ENCODE results near the gene ORC3. TPM values are rescaled to one million over a fixed set of nuclear protein-coding genes. Genes with fewer than 3 reads are reported as not detected.

The ORC3 gene
- total RNA-seq, 1 experiment from 2014 or later: 46.5 TPM

DNA sequence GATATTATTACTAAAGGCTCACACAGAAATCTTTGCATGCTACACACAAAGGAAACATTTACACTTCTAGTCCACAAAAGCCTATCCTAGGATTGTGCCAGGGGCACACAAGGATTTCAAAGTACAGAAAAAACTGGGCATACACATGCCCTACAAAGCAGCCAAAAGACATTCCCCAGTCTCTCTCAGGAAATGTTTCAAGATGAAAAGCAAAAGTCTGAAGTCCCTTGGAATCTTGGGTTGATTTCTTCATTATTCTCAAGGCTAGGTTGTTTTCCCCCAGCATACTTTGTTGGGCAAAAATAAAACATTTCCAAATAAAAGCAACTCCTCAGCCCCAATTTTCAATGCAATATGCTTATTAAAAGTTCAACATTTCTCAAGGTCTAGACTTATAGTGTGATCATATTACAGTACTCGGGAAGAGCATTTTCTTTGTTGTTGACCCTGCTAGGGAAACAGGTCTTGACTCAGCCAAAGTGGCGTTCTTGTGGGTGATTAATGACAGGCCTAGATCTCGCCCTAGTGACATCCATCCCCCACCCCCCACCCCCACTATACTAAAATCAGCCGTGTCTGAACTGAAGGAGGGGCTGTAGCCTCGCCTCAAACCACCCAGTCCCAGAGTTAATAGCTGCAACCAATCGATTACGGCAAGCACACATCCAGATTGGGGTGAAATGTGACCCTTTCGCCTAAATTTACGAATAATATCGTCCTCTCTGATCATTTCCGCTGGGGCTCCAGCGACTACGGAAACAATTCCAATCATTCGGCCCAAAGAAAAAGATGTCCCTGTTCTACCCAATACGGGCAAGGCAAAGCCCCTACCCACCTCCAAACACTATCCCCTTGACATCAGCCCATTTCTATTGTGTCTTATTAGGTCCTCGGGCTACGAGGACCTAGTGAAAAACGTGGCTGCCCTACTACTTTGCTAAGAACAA, 110.7 kb downstream of the ORC3 start:
- peaks cover 20% of the 10 kb centered on the region for H3K4me1 ChIP-seq (ENCODE audit: insufficient read depth, low read length, poor library complexity, severe bottlenecking)
- no peaks in the 10 kb centered on the region for H3K36me3 ChIP-seq (ENCODE audit: insufficient read depth, low read length, poor library complexity, severe bottlenecking)
- peak overlapping the region; percentile 94 for H3K4me3 ChIP-seq (ENCODE audit: low read depth, low read length, poor library complexity, severe bottlenecking)
- BruUV-seq (replicated peaks): TSS peak; percentile 48
- no peaks in the 10 kb centered on the region for H3K27me3 ChIP-seq (replicated peaks; ENCODE audit: insufficient read depth, low read depth, low read length, poor library complexity)
- H3K27ac ChIP-seq (ENCODE audit: low read depth, low read length, poor library complexity, severe bottlenecking): peak overlapping the region; percentile 96
- H3K9me3 ChIP-seq (ENCODE audit: low read depth, low read length, poor library complexity, severe bottlenecking): no peaks in the 10 kb centered on the region
- POLR2A ChIA-PET (ENCODE audit: low non-redundant PET): interaction anchor here (0.7 kb wide), 1 partner anchor 1075 kb away, joined by 4 read pairs; no protein-coding TSS in a partner anchor
- DNase-seq (ENCODE audit: low spot score): peak; percentile 62
- intact Hi-C loops (cut with micrococcal nuclease; ENCODE audit: unreplicated experiment): loop anchor here (5.0 to 10.0 kb wide), 2 partner anchors 108 to 226 kb away; partner anchors contain the start of genes ORC3 and SLC35A1
- CTCF ChIA-PET: interaction anchor here (0.6 kb wide), 1 partner anchor 145 kb away, joined by 3 read pairs; no protein-coding TSS in a partner anchor
- TF ChIP-seq, protein P1, sequence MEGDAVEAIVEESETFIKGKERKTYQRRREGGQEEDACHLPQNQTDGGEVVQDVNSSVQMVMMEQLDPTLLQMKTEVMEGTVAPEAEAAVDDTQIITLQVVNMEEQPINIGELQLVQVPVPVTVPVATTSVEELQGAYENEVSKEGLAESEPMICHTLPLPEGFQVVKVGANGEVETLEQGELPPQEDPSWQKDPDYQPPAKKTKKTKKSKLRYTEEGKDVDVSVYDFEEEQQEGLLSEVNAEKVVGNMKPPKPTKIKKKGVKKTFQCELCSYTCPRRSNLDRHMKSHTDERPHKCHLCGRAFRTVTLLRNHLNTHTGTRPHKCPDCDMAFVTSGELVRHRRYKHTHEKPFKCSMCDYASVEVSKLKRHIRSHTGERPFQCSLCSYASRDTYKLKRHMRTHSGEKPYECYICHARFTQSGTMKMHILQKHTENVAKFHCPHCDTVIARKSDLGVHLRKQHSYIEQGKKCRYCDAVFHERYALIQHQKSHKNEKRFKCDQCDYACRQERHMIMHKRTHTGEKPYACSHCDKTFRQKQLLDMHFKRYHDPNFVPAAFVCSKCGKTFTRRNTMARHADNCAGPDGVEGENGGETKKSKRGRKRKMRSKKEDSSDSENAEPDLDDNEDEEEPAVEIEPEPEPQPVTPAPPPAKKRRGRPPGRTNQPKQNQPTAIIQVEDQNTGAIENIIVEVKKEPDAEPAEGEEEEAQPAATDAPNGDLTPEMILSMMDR (conservative IDR thresholded peaks at IDR 0.05; ENCODE audit: low read depth, low read length): no peak
- TF ChIP-seq EZH2 (IDR thresholded peaks at IDR 0.05; ENCODE audit: borderline replicate concordance, low read depth, low read length, poor library complexity, severe bottlenecking): no peak

DNA sequence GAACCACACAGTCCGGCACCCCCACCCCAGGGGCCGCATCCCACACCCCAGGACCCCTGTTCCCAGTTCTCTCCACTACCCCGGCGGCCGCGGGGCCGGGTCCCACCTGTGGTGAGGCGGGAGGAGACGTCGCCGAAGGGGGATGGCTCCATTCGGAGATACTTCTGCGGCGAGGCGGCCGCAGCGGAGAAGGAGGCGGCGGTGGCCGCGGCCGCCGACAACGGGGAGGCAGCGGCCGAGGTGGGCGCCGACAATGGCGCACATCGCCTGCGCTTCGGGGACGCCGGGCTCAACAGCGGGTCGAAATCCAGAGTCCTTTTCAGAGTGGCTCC, 111.4 kb downstream of the ORC3 start:
- intact Hi-C loops (cut with micrococcal nuclease; ENCODE audit: unreplicated experiment): loop anchor here (5.0 to 10.0 kb wide), 2 partner anchors 109 to 227 kb away; partner anchors contain the start of genes ORC3 and SLC35A1
- ChIA-PET POLR2A (ENCODE audit: low non-redundant PET) (no interaction called here), CTCF (interaction anchor here (0.6 kb wide), 1 partner anchor 144 kb away, joined by 3 read pairs; no protein-coding TSS in a partner anchor)
- DNase-seq (ENCODE audit: low spot score): no peak
- H3K36me3 ChIP-seq (ENCODE audit: insufficient read depth, low read length, poor library complexity, severe bottlenecking): no peaks in the 10 kb centered on the region
- peak overlapping the region; percentile 96 for H3K27ac ChIP-seq (ENCODE audit: low read depth, low read length, poor library complexity, severe bottlenecking)
- no peaks in the 10 kb centered on the region for H3K9me3 ChIP-seq (ENCODE audit: low read depth, low read length, poor library complexity, severe bottlenecking)
- peak overlapping the region; percentile 94 for H3K4me3 ChIP-seq (ENCODE audit: low read depth, low read length, poor library complexity, severe bottlenecking)
- peaks cover 16% of the 10 kb centered on the region for H3K4me1 ChIP-seq (ENCODE audit: insufficient read depth, low read length, poor library complexity, severe bottlenecking)
- H3K27me3 ChIP-seq (replicated peaks; ENCODE audit: insufficient read depth, low read depth, low read length, poor library complexity): no peaks in the 10 kb centered on the region
- no TSS peak for BruUV-seq (replicated peaks)
- TF ChIP-seq EZH2 (IDR thresholded peaks at IDR 0.05; ENCODE audit: borderline replicate concordance, low read depth, low read length, poor library complexity, severe bottlenecking): no peak
- TF ChIP-seq, protein P1 (conservative IDR thresholded peaks at IDR 0.05; ENCODE audit: low read depth, low read length): no peak

DNA sequence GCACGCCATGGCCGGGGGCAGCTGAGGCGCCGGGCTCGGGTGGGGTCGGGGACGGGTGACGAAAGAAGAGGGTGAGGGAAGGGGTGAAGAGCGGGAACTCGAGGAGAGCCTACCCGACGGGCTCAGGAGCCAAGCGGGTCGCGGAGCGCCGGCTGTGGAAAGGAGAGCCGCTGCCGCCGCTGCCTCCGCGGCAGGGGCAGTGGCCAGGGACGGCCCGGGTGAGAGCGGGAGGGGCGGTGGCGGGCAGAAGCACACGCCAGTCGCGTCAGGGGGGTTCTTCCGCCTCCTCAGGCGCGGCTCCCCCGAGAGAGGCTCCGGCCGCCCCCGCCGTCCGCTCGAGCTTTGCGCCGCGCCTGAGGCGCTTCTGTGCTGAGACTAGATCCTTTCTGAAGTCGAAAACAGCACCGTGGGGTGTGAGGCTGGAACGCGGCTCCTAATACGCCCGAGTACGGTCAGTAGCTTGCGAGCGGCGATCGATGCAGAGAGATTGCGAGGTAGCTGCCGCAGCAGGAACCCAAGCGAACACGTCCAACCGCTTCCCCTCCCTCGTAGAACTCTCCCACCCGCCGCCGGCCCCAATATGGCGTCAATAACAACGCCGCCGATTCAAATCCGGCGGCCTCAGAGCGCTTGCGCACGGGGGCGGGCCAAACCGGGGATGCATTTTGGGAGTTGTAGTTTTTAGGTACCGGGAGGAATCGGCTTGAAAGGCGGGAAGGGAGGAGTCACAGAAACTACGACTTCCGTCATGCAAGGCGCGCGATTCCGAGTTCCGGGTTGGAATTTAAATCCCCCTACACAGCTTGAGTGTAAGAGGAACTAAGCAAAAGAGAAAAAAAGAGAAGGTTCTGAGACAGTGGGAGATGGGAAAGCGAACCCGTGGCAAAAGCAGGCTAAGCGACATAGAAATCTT, 112.0 kb downstream of the ORC3 start, which contains the start of gene AKIRIN2:
TSS of gene AKIRIN2 (minus strand) at position 558 of the 913 bp plus-strand sequence. CDS start at position 9, 549 bp downstream.
- BruUV-seq (replicated peaks): no TSS peak
- Histone ChIP-seq H3K4me1 (ENCODE audit: insufficient read depth, low read length, poor library complexity, severe bottlenecking) (peaks cover 20% of the 10 kb centered on the region), H3K36me3 (ENCODE audit: insufficient read depth, low read length, poor library complexity, severe bottlenecking) (no peaks in the 10 kb centered on the region), H3K4me3 (ENCODE audit: low read depth, low read length, poor library complexity, severe bottlenecking) (peak within 1 kb of the TSS; percentile 94), H3K9me3 (ENCODE audit: low read depth, low read length, poor library complexity, severe bottlenecking) (no peaks in the 10 kb centered on the region), H3K27ac (ENCODE audit: low read depth, low read length, poor library complexity, severe bottlenecking) (peak within 1 kb of the TSS; percentile 96), H3K27me3 (replicated peaks; ENCODE audit: insufficient read depth, low read depth, low read length, poor library complexity) (no peaks in the 10 kb centered on the region)
- ChIA-PET CTCF (no interaction called here), POLR2A (ENCODE audit: low non-redundant PET) (no interaction called here)
- peak; percentile 99 for DNase-seq (ENCODE audit: low spot score)
- TF ChIP-seq, protein P1 (conservative IDR thresholded peaks at IDR 0.05; ENCODE audit: low read depth, low read length): no peak
- no peak for TF ChIP-seq EZH2 (IDR thresholded peaks at IDR 0.05; ENCODE audit: borderline replicate concordance, low read depth, low read length, poor library complexity, severe bottlenecking)
- intact Hi-C loops (cut with micrococcal nuclease; ENCODE audit: unreplicated experiment): loop anchor here (5.0 to 10.0 kb wide), 2 partner anchors 110 to 227 kb away; partner anchors contain the start of genes ORC3 and SLC35A1
